SK-N-MC (cell line): ENCODE data around the gene LRRN4CL.

Experiments used
- EZH2 ChIP-seq: fragments of 200-600 bp; sonication (generic); IDR thresholded peaks from one replicate; pipeline ENCODE4 v1.6.1; 2017; ENCODE audit warnings: antibody characterized with exemption
- FOXP2 ChIP-seq: optimal IDR thresholded peaks from 2 replicates; pipeline ENCODE3; 2011; ENCODE audit warnings: mild to moderate bottlenecking, moderate library complexity; ENCODE audit not compliant: insufficient read depth; ENCODE audit errors: extremely low read length, control extremely low read depth
- POLR2AphosphoS5 ChIP-seq: IDR thresholded peaks from 2 replicates; pipeline ENCODE4 v1.6.1; 2012; ENCODE audit warnings: mild to moderate bottlenecking, low read depth, low read length, borderline replicate concordance

- TF ChIP-seq POLR2AphosphoS5 (peak; percentile 69), EZH2 (no peak), FOXP2 (no peak)
These were observed 20.1 kb upstream of the LRRN4CL start for GRCh38 chr11:62709247-62710000.
